Caco-2 (cell line): ENCODE measurements around the gene SLC4A4. TPM values are rescaled to one million over a fixed set of nuclear protein-coding genes. Genes with fewer than 3 reads are reported as not detected.

Experiments used
- BruUV-seq: library from RNA; stranded (reverse); fragments of 400-500 nt; replicated peaks from 2 replicates; lab custom pipeline; 2021; lab: Mats Ljungman, UMichigan
- CTCF ChIA-PET: fragments of 300-600 bp; sonication (Branson Sonifier 250); formaldehyde crosslinking; loops from one replicate; lab custom pipeline; 2022; ENCODE audit warnings: antibody characterized with exemption; lab: Charles Lee
- POLR2A ChIA-PET: fragments of 300-600 bp; sonication (Branson Sonifier 250); formaldehyde crosslinking; loops from one replicate; lab custom pipeline; 2022; ENCODE audit warnings: antibody characterized with exemption; lab: Charles Lee
- DNase-seq, 2 experiments: peaks; one replicate each; pipeline versions ENCODE4 v3.0.0 to v3.0.0-alpha.2; 2020 to 2022
- H3K27me3 ChIP-seq: replicated peaks from 2 replicates; pipeline ENCODE4 v1.6.0; 2011; ENCODE audit warnings: low read length; ENCODE audit not compliant: control insufficient read depth, insufficient read depth
- H3K36me3 ChIP-seq: 2 replicates; pipeline ENCODE4 v1.5.1; 2011; ENCODE audit warnings: low read length; ENCODE audit not compliant: control insufficient read depth, insufficient read depth
- H3K4me1 ChIP-seq: fragments of 250-450 bp; sonication (Bioruptor Pico); 2 replicates; pipeline ENCODE4 v1.5.1; 2020; ENCODE audit warnings: mild to moderate bottlenecking
- H3K4me3 ChIP-seq: 2 replicates; pipeline ENCODE4 v1.5.1; 2011; ENCODE audit warnings: low read depth, mild to moderate bottlenecking, control low read depth, low read length
- H3K9me3 ChIP-seq: fragments of 250-450 bp; sonication (Bioruptor Pico); 2 replicates; pipeline ENCODE4 v1.5.1; 2020; ENCODE audit warnings: mild to moderate bottlenecking, moderate library complexity
- H3K27ac Mint-ChIP-seq: one replicate; pipeline ENCODE4 v1.8.0; 2022; ENCODE audit warnings: mixed read lengths; ENCODE audit not compliant: unreplicated experiment
- H3K27me3 Mint-ChIP-seq: one replicate; pipeline ENCODE4 v1.8.0; 2022; ENCODE audit warnings: mixed read lengths; ENCODE audit not compliant: insufficient read depth, unreplicated experiment
- H3K36me3 Mint-ChIP-seq: one replicate; pipeline ENCODE4 v1.8.0; 2022; ENCODE audit warnings: mild to moderate bottlenecking, mixed read lengths; ENCODE audit not compliant: insufficient read depth, unreplicated experiment
- H3K4me1 Mint-ChIP-seq: one replicate; pipeline ENCODE4 v1.8.0; 2022; ENCODE audit warnings: low read depth, mixed read lengths; ENCODE audit not compliant: unreplicated experiment
- H3K4me3 Mint-ChIP-seq: one replicate; pipeline ENCODE4 v1.8.0; 2022; ENCODE audit warnings: mild to moderate bottlenecking, moderate library complexity, mixed read lengths; ENCODE audit not compliant: unreplicated experiment
- H3K9me3 Mint-ChIP-seq: one replicate; pipeline ENCODE4 v1.8.0; 2022; ENCODE audit warnings: mixed read lengths; ENCODE audit not compliant: unreplicated experiment
- CTCF ChIP-seq, 2 experiments: fragments of 200-600 bp in 1 of 2; IDR thresholded peaks; 1 replicate in 1 of 2; 2 replicates in 1 of 2; pipeline versions ENCODE4 v1.5.1 to v1.8.0; 2011 to 2022; ENCODE audit warnings: antibody characterized with exemption in 1 of 2, control low read depth in 1 of 2, inconsistent platforms in 1 of 2, low read depth in 1 of 2, low read length in 1 of 2, mild to moderate bottlenecking in 1 of 2, moderate library complexity in 1 of 2; ENCODE audit not compliant: insufficient read depth in 1 of 2, severe bottlenecking in 1 of 2, unreplicated experiment in 1 of 2
- intact Hi-C: fragments of 100-400 bp; cut with micrococcal nuclease; formaldehyde crosslinking; loops from one replicate; pipeline ENCODE4 v1.10.0; 2022; ENCODE audit not compliant: unreplicated experiment
- total RNA-seq: library from RNA; stranded (reverse); gene quantifications from 2 replicates; pipeline ENCODE4 v1.2.3, GENCODE V29; 2022

Gene SLC4A4
- total RNA-seq, 1 experiment from 2014 or later = 0.29 TPM

- Mint-ChIP-seq H3K27ac (no peak overlapping the region), H3K27me3 (no peaks in the 10 kb centered on the region), H3K4me3 (no peak overlapping the region), H3K4me1 (peaks cover 6% of the 10 kb centered on the region), H3K9me3 (peaks cover 18% of the 10 kb centered on the region), H3K36me3 (no peaks in the 10 kb centered on the region)
- Histone ChIP-seq H3K4me1 (peaks cover 1% of the 10 kb centered on the region; the same call in 1 of the 2 replicates), H3K36me3 (no peaks in the 10 kb centered on the region), H3K4me3 (no peak overlapping the region), H3K9me3 (no peaks in the 10 kb centered on the region), H3K27me3 (no peaks in the 10 kb centered on the region)
- CTCF ChIA-PET = no interaction called here
- TF ChIP-seq CTCF (IDR thresholded peaks at IDR 0.05; ENCODE audit: insufficient read depth in 1 of 2, low read depth in 1 of 2, low read length in 1 of 2, severe bottlenecking in 1 of 2, unreplicated experiment in 1 of 2) = no peak
- POLR2A ChIA-PET = no interaction called here
- intact Hi-C loops = no loop called here
- no TSS peak for BruUV-seq
- no peak for DNase-seq
These were observed 254.5 kb downstream of the SLC4A4 start for GRCh38 chr4:71593311-71593710.

GRCh38 chr4:71595576-71596108 is 256.8 kb downstream of the SLC4A4 start:
- CTCF ChIA-PET = no interaction called here
- POLR2A ChIA-PET = no interaction called here
- no peak for TF ChIP-seq CTCF (IDR thresholded peaks at IDR 0.05; ENCODE audit: insufficient read depth in 1 of 2, low read depth in 1 of 2, low read length in 1 of 2, severe bottlenecking in 1 of 2, unreplicated experiment in 1 of 2)
- H3K9me3 Mint-ChIP-seq = no peaks in the 10 kb centered on the region
- intact Hi-C loops = no loop called here
- no TSS peak for BruUV-seq
- H3K36me3 ChIP-seq = no peaks in the 10 kb centered on the region
- no peaks in the 10 kb centered on the region for H3K27me3 Mint-ChIP-seq
- no peak overlapping the region for H3K27ac Mint-ChIP-seq
- H3K36me3 Mint-ChIP-seq = no peaks in the 10 kb centered on the region
- H3K27me3 ChIP-seq = no peaks in the 10 kb centered on the region
- peaks cover 15% of the 10 kb centered on the region for H3K4me1 ChIP-seq
- no peaks in the 10 kb centered on the region for H3K9me3 ChIP-seq
- H3K4me3 ChIP-seq = no peak overlapping the region
- DNase-seq = no peak
- H3K4me3 Mint-ChIP-seq = no peak overlapping the region
- peaks cover 14% of the 10 kb centered on the region for H3K4me1 Mint-ChIP-seq

- no peaks in the 10 kb centered on the region for H3K27me3 Mint-ChIP-seq
These were observed 260.8 kb downstream of the SLC4A4 start for GRCh38 chr4:71599578-71599977.

More at GRCh38 chr4:71599578-71599977, 260.8 kb downstream of the SLC4A4 start:
- POLR2A ChIA-PET = no interaction called here
- no peaks in the 10 kb centered on the region for H3K9me3 ChIP-seq
- H3K36me3 ChIP-seq = no peaks in the 10 kb centered on the region
- H3K27ac Mint-ChIP-seq = no peak overlapping the region
- peaks cover 20% of the 10 kb centered on the region for H3K4me1 ChIP-seq
- no peak for TF ChIP-seq CTCF (IDR thresholded peaks at IDR 0.05; ENCODE audit: insufficient read depth in 1 of 2, low read depth in 1 of 2, low read length in 1 of 2, severe bottlenecking in 1 of 2, unreplicated experiment in 1 of 2)
- no peaks in the 10 kb centered on the region for H3K9me3 Mint-ChIP-seq
- CTCF ChIA-PET = no interaction called here
- BruUV-seq = no TSS peak
- peaks cover 19% of the 10 kb centered on the region for H3K4me1 Mint-ChIP-seq
- intact Hi-C loops = no loop called here
- H3K4me3 ChIP-seq = no peak overlapping the region
- H3K27me3 ChIP-seq = no peaks in the 10 kb centered on the region
- H3K4me3 Mint-ChIP-seq = no peak overlapping the region
- H3K36me3 Mint-ChIP-seq = no peaks in the 10 kb centered on the region
- DNase-seq = no peak
